HEK293 (cell line): ENCODE data around the gene DDR1.
A peak's percentile ranks its signal among the peaks of the same experiment; 100 is the strongest.

Experiments used
- FEZF1 ChIP-seq: fragments of 450-650 bp; formaldehyde crosslinking; IDR thresholded peaks from 2 replicates; pipeline ENCODE4 v1.5.1; 2016; ENCODE audit warnings: missing biosample characterization, missing genetic modification characterization
- HOXC10 ChIP-seq: sonication (generic); formaldehyde crosslinking; IDR thresholded peaks from 2 replicates; pipeline ENCODE4 v1.8.1; 2023; ENCODE audit warnings: mild to moderate bottlenecking, missing genetic modification reagents
- OSR2 ChIP-seq: fragments of 450-650 bp; formaldehyde crosslinking; IDR thresholded peaks from 2 replicates; pipeline ENCODE4 v1.5.1; 2016; ENCODE audit warnings: missing biosample characterization, missing genetic modification characterization
- OVOL3 ChIP-seq: fragments of 450-650 bp; formaldehyde crosslinking; IDR thresholded peaks from 2 replicates; pipeline ENCODE4 v1.5.1; 2016; ENCODE audit warnings: missing biosample characterization, missing genetic modification characterization
- SCRT2 ChIP-seq: fragments of 450-650 bp; formaldehyde crosslinking; IDR thresholded peaks from 2 replicates; pipeline ENCODE4 v1.5.1; 2016; ENCODE audit warnings: missing biosample characterization, missing genetic modification characterization
- SP7 ChIP-seq: fragments of 450-650 bp; formaldehyde crosslinking; IDR thresholded peaks from 2 replicates; pipeline ENCODE4 v1.5.1; 2016; ENCODE audit warnings: missing biosample characterization, missing genetic modification characterization
- YY2 ChIP-seq: fragments of 450-650 bp; formaldehyde crosslinking; IDR thresholded peaks from 2 replicates; pipeline ENCODE4 v1.5.1; 2016; ENCODE audit warnings: missing biosample characterization, missing genetic modification characterization
- ZBTB17 ChIP-seq: fragments of 450-650 bp; formaldehyde crosslinking; IDR thresholded peaks from 2 replicates; pipeline ENCODE4 v1.5.1; 2016; ENCODE audit warnings: missing biosample characterization, missing genetic modification characterization
- ZBTB8A ChIP-seq: fragments of 450-650 bp; formaldehyde crosslinking; IDR thresholded peaks from 2 replicates; pipeline ENCODE4 v1.5.1; 2016; ENCODE audit warnings: missing biosample characterization, missing genetic modification characterization
- ZNF214 ChIP-seq: fragments of 450-650 bp; formaldehyde crosslinking; IDR thresholded peaks from 2 replicates; pipeline ENCODE4 v1.5.1; 2017; ENCODE audit warnings: missing biosample characterization, mild to moderate bottlenecking, missing genetic modification characterization, borderline replicate concordance
- ZNF311 ChIP-seq: fragments of 450-650 bp; formaldehyde crosslinking; IDR thresholded peaks from 2 replicates; pipeline ENCODE4 v1.5.1; 2017; ENCODE audit warnings: missing biosample characterization, missing genetic modification characterization, borderline replicate concordance
- ZNF341 ChIP-seq: fragments of 450-650 bp; formaldehyde crosslinking; IDR thresholded peaks from 2 replicates; pipeline ENCODE4; 2016; ENCODE audit warnings: low read depth, missing biosample characterization, missing genetic modification characterization
- ZNF350 ChIP-seq: fragments of 450-650 bp; formaldehyde crosslinking; IDR thresholded peaks from 2 replicates; pipeline ENCODE4 v1.5.0; 2017; ENCODE audit warnings: missing biosample characterization, mild to moderate bottlenecking, missing genetic modification characterization
- ZNF426 ChIP-seq: fragments of 450-650 bp; formaldehyde crosslinking; IDR thresholded peaks from 2 replicates; pipeline ENCODE4 v1.5.1; 2017; ENCODE audit warnings: missing biosample characterization, missing genetic modification characterization, mild to moderate bottlenecking, inconsistent platforms, moderate library complexity
- ZNF585B ChIP-seq: fragments of 450-650 bp; formaldehyde crosslinking; IDR thresholded peaks from 2 replicates; pipeline ENCODE4 v1.5.1; 2016; ENCODE audit warnings: missing biosample characterization, missing genetic modification characterization
- ZNF629 ChIP-seq: fragments of 450-650 bp; formaldehyde crosslinking; IDR thresholded peaks from 2 replicates; pipeline ENCODE4 v1.5.1; 2017; ENCODE audit warnings: missing biosample characterization, missing genetic modification characterization
- ZNF658 ChIP-seq: fragments of 450-650 bp; formaldehyde crosslinking; IDR thresholded peaks from 2 replicates; pipeline ENCODE4; 2016; ENCODE audit warnings: missing biosample characterization, missing genetic modification characterization
- ZNF843 ChIP-seq: fragments of 450-650 bp; formaldehyde crosslinking; IDR thresholded peaks from 2 replicates; pipeline ENCODE4 v1.5.1; 2016; ENCODE audit warnings: missing biosample characterization, missing genetic modification characterization
- ZSCAN30 ChIP-seq: fragments of 450-650 bp; IDR thresholded peaks from 2 replicates; pipeline ENCODE4 v1.5.1; 2018; ENCODE audit warnings: missing biosample characterization, mild to moderate bottlenecking, missing genetic modification characterization, moderate library complexity
- ZXDB ChIP-seq: fragments of 450-650 bp; formaldehyde crosslinking; IDR thresholded peaks from 2 replicates; pipeline ENCODE4 v1.5.1; 2016; ENCODE audit warnings: missing biosample characterization, missing genetic modification characterization
- TF ChIP-seq, protein P1 (sequence below): fragments of 450-650 bp; formaldehyde crosslinking; IDR thresholded peaks from 2 replicates; pipeline ENCODE4 v1.5.1; 2016; ENCODE audit warnings: missing biosample characterization, missing genetic modification characterization
- TF ChIP-seq, protein P2 (sequence below): fragments of 450-650 bp; formaldehyde crosslinking; IDR thresholded peaks from 2 replicates; pipeline ENCODE4 v1.5.1; 2016; ENCODE audit warnings: missing biosample characterization, missing genetic modification characterization
- TF ChIP-seq, protein P3 (sequence below): fragments of 450-650 bp; formaldehyde crosslinking; IDR thresholded peaks from 2 replicates; pipeline ENCODE4 v1.5.1; 2016; ENCODE audit warnings: missing biosample characterization, missing genetic modification characterization
- TF ChIP-seq, protein P4 (sequence below): fragments of 450-650 bp; IDR thresholded peaks from 2 replicates; pipeline ENCODE4 v1.5.1; 2018; ENCODE audit warnings: missing biosample characterization, mild to moderate bottlenecking, missing genetic modification characterization
- TF ChIP-seq, protein P5 (sequence below): fragments of 450-650 bp; formaldehyde crosslinking; IDR thresholded peaks from 2 replicates; pipeline ENCODE4 v1.5.1; 2016; ENCODE audit warnings: missing biosample characterization, missing genetic modification characterization
- TF ChIP-seq, protein P6 (sequence below): fragments of 450-650 bp; formaldehyde crosslinking; IDR thresholded peaks from 2 replicates; pipeline ENCODE4 v1.5.1; 2016; ENCODE audit warnings: missing biosample characterization, missing genetic modification characterization

DDR1 gene

DNA sequence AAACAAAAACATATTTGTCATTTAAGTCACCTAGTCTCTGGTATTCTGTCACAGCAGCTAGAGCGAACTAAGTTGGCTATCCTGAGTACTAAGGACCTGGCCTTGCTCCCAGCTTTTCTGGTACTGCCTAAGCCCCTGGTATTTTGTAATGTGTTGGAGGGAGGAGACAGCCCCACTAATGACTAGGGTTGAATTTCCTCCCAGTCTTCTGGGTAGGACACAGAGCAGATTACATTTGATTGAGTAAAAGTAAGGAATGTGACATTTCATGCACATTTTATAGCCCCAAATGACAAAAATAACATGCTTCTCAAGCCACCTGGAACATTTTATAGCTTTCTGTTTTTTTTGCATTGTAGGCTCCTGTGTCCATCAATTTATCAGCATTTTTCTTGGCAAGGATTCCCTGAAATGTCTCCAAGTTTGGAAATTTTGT is 47.9 kb upstream of the DDR1 start (continued):
- TF ChIP-seq, protein P1, sequence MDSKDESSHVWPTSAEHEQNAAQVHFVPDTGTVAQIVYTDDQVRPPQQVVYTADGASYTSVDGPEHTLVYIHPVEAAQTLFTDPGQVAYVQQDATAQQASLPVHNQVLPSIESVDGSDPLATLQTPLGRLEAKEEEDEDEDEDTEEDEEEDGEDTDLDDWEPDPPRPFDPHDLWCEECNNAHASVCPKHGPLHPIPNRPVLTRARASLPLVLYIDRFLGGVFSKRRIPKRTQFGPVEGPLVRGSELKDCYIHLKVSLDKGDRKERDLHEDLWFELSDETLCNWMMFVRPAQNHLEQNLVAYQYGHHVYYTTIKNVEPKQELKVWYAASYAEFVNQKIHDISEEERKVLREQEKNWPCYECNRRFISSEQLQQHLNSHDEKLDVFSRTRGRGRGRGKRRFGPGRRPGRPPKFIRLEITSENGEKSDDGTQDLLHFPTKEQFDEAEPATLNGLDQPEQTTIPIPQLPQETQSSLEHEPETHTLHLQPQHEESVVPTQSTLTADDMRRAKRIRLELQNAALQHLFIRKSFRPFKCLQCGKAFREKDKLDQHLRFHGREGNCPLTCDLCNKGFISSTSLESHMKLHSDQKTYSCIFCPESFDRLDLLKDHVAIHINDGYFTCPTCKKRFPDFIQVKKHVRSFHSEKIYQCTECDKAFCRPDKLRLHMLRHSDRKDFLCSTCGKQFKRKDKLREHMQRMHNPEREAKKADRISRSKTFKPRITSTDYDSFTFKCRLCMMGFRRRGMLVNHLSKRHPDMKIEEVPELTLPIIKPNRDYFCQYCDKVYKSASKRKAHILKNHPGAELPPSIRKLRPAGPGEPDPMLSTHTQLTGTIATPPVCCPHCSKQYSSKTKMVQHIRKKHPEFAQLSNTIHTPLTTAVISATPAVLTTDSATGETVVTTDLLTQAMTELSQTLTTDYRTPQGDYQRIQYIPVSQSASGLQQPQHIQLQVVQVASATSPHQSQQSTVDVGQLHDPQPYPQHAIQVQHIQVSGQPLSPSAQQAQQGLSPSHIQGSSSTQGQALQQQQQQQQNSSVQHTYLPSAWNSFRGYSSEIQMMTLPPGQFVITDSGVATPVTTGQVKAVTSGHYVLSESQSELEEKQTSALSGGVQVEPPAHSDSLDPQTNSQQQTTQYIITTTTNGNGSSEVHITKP (tag by site-specific recombination) = peak; percentile 47; the same call in 1 of the 2 replicates
- TF ChIP-seq ZBTB17 (peak; percentile 53; the same call in 1 of the 2 replicates), SCRT2 (tag by site-specific recombination) (no peak), ZNF311 (tag by site-specific recombination) (no peak), ZNF629 (tag by site-specific recombination) (0 out of 2 replicates have a peak, but pooled peaks have one; percentile 34), ZBTB8A (tag by site-specific recombination) (no peak), ZNF658 (tag by site-specific recombination) (no peak), YY2 (tag by site-specific recombination) (no peak), OSR2 (peak; percentile 77; the same call in 1 of the 2 replicates), ZNF341 (no peak), SP7 (tag by site-specific recombination) (peak; percentile 98), ZNF843 (tag by site-specific recombination) (peak; percentile 77), ZXDB (tag by site-specific recombination) (peak; percentile 87), ZNF214 (no peak), OVOL3 (tag by site-specific recombination) (peak; percentile 66; the same call in 1 of the 2 replicates), FEZF1 (tag by site-specific recombination) (peak; percentile 57; the same call in 1 of the 2 replicates), HOXC10 (CRISPR knock-in tag) (no peak), ZNF585B (no peak), ZNF426 (tag by site-specific recombination) (no peak), ZNF350 (tag by site-specific recombination) (no peak), ZSCAN30 (tag by site-specific recombination) (0 out of 2 replicates have a peak, but pooled peaks have one; percentile 20)
- TF ChIP-seq, protein P2, sequence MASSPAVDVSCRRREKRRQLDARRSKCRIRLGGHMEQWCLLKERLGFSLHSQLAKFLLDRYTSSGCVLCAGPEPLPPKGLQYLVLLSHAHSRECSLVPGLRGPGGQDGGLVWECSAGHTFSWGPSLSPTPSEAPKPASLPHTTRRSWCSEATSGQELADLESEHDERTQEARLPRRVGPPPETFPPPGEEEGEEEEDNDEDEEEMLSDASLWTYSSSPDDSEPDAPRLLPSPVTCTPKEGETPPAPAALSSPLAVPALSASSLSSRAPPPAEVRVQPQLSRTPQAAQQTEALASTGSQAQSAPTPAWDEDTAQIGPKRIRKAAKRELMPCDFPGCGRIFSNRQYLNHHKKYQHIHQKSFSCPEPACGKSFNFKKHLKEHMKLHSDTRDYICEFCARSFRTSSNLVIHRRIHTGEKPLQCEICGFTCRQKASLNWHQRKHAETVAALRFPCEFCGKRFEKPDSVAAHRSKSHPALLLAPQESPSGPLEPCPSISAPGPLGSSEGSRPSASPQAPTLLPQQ = 0 out of 2 replicates have a peak, but pooled peaks have one; percentile 26
- TF ChIP-seq, protein P3, sequence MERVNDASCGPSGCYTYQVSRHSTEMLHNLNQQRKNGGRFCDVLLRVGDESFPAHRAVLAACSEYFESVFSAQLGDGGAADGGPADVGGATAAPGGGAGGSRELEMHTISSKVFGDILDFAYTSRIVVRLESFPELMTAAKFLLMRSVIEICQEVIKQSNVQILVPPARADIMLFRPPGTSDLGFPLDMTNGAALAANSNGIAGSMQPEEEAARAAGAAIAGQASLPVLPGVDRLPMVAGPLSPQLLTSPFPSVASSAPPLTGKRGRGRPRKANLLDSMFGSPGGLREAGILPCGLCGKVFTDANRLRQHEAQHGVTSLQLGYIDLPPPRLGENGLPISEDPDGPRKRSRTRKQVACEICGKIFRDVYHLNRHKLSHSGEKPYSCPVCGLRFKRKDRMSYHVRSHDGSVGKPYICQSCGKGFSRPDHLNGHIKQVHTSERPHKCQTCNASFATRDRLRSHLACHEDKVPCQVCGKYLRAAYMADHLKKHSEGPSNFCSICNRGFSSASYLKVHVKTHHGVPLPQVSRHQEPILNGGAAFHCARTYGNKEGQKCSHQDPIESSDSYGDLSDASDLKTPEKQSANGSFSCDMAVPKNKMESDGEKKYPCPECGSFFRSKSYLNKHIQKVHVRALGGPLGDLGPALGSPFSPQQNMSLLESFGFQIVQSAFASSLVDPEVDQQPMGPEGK (tag by site-specific recombination) = peak; percentile 26; the same call in 1 of the 2 replicates
- TF ChIP-seq, protein P4, sequence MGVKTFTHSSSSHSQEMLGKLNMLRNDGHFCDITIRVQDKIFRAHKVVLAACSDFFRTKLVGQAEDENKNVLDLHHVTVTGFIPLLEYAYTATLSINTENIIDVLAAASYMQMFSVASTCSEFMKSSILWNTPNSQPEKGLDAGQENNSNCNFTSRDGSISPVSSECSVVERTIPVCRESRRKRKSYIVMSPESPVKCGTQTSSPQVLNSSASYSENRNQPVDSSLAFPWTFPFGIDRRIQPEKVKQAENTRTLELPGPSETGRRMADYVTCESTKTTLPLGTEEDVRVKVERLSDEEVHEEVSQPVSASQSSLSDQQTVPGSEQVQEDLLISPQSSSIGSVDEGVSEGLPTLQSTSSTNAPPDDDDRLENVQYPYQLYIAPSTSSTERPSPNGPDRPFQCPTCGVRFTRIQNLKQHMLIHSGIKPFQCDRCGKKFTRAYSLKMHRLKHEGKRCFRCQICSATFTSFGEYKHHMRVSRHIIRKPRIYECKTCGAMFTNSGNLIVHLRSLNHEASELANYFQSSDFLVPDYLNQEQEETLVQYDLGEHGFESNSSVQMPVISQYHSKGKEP (tag by site-specific recombination) = peak; percentile 63; the same call in 1 of the 2 replicates
- TF ChIP-seq, protein P5, sequence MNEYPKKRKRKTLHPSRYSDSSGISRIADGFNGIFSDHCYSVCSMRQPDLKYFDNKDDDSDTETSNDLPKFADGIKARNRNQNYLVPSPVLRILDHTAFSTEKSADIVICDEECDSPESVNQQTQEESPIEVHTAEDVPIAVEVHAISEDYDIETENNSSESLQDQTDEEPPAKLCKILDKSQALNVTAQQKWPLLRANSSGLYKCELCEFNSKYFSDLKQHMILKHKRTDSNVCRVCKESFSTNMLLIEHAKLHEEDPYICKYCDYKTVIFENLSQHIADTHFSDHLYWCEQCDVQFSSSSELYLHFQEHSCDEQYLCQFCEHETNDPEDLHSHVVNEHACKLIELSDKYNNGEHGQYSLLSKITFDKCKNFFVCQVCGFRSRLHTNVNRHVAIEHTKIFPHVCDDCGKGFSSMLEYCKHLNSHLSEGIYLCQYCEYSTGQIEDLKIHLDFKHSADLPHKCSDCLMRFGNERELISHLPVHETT = no peak
- TF ChIP-seq, protein P6, sequence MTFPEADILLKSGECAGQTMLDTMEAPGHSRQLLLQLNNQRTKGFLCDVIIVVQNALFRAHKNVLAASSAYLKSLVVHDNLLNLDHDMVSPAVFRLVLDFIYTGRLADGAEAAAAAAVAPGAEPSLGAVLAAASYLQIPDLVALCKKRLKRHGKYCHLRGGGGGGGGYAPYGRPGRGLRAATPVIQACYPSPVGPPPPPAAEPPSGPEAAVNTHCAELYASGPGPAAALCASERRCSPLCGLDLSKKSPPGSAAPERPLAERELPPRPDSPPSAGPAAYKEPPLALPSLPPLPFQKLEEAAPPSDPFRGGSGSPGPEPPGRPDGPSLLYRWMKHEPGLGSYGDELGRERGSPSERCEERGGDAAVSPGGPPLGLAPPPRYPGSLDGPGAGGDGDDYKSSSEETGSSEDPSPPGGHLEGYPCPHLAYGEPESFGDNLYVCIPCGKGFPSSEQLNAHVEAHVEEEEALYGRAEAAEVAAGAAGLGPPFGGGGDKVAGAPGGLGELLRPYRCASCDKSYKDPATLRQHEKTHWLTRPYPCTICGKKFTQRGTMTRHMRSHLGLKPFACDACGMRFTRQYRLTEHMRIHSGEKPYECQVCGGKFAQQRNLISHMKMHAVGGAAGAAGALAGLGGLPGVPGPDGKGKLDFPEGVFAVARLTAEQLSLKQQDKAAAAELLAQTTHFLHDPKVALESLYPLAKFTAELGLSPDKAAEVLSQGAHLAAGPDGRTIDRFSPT = no peak
